Keratinocyte (primary cell): ENCODE measurements around the gene TMEM127. TPM values are rescaled to one million over a fixed set of nuclear protein-coding genes. Genes with fewer than 3 reads are reported as not detected.

ENCODE experiments used
- DNase-seq: peaks from one replicate; pipeline ENCODE4 v3.0.0-alpha.2; 2011; ENCODE audit warnings: low read depth, missing footprints, low spot score
- FAIRE-seq: peaks from 2 replicates; lab custom pipeline; 2011; peaks lifted over from hg19 to GRCh38; lab: Jason Lieb, UNC
- H2AFZ ChIP-seq: 2 replicates; pipeline ENCODE4 v1.6.0; 2012; ENCODE audit warnings: low read length, control low read depth, inconsistent platforms; ENCODE audit not compliant: control insufficient read depth
- H3K27ac ChIP-seq: 2 replicates; pipeline ENCODE4 v1.5.1; 2011; ENCODE audit warnings: low read length; ENCODE audit not compliant: control insufficient read depth, insufficient read depth
- H3K27me3 ChIP-seq: 3 replicates; pipeline ENCODE4 v1.6.0; 2011; ENCODE audit warnings: low read length; ENCODE audit not compliant: control insufficient read depth, insufficient read depth; ENCODE audit errors: extremely low read depth
- H3K36me3 ChIP-seq, 2 experiments: 2 replicates in 1 of 2; 3 replicates in 1 of 2; pipeline ENCODE4 v1.5.1; 2011; ENCODE audit warnings: low read length in 2 of 2, mild to moderate bottlenecking in 1 of 2; ENCODE audit not compliant: control insufficient read depth in 2 of 2, insufficient read depth in 2 of 2; ENCODE audit errors: extremely low read depth in 1 of 2
- H3K4me1 ChIP-seq: 3 replicates; pipeline ENCODE4 v1.5.1; 2011; ENCODE audit warnings: low read length; ENCODE audit not compliant: control insufficient read depth, insufficient read depth; ENCODE audit errors: extremely low read depth
- H3K4me2 ChIP-seq: 3 replicates; pipeline ENCODE4 v1.6.0; 2011; ENCODE audit warnings: low read depth, low read length; ENCODE audit not compliant: control insufficient read depth, insufficient read depth; ENCODE audit errors: extremely low read depth
- H3K4me3 ChIP-seq, 3 experiments: fragments of 200-600 bp in 1 of 3; sonication (generic) in 1 of 3; 2 replicates in 2 of 3; 3 replicates in 1 of 3; pipeline ENCODE4 v1.5.1; 2011 to 2016; ENCODE audit warnings: low read length in 3 of 3, mild to moderate bottlenecking in 3 of 3, control low read depth in 2 of 3, inconsistent platforms in 1 of 3, low read depth in 1 of 3, mixed read lengths in 1 of 3, mixed run types in 1 of 3, moderate library complexity in 1 of 3; ENCODE audit not compliant: control insufficient read depth in 2 of 3, insufficient read depth in 2 of 3; ENCODE audit errors: extremely low read depth in 1 of 3
- H3K79me2 ChIP-seq: 2 replicates; pipeline ENCODE4 v1.6.0; 2012; ENCODE audit warnings: low read length; ENCODE audit not compliant: control insufficient read depth, insufficient read depth
- H3K9ac ChIP-seq: 3 replicates; pipeline ENCODE4 v1.6.0; 2011; ENCODE audit warnings: low read length; ENCODE audit not compliant: control insufficient read depth, insufficient read depth; ENCODE audit errors: extremely low read depth
- H3K9me1 ChIP-seq: 3 replicates; pipeline ENCODE4 v1.6.0; 2011; ENCODE audit warnings: low read length; ENCODE audit not compliant: control insufficient read depth, insufficient read depth; ENCODE audit errors: extremely low read depth
- H3K9me3 ChIP-seq: 2 replicates; pipeline ENCODE4 v1.5.1; 2012; ENCODE audit warnings: low read depth, low read length; ENCODE audit not compliant: control insufficient read depth
- H4K20me1 ChIP-seq: 3 replicates; pipeline ENCODE4 v1.6.0; 2011; ENCODE audit warnings: low read length; ENCODE audit not compliant: control insufficient read depth, insufficient read depth; ENCODE audit errors: extremely low read depth
- EZH2 ChIP-seq: IDR thresholded peaks from one replicate; pipeline ENCODE4 v1.6.1; 2012; ENCODE audit warnings: inconsistent platforms, mild to moderate bottlenecking, low read length, moderate library complexity
- dilution Hi-C: fragments of 300-500 bp; cut with MboI; formaldehyde crosslinking; loops from one replicate; pipeline ENCODE4 v1.7.0; 2020; ENCODE audit warnings: low sequenced_read_pairs; ENCODE audit not compliant: extremely low pct_ligation_motif_present
- polyA plus RNA-seq, 5 experiments: library from polyadenylated mRNA; depleted of rRNA in 3 of 5; stranded (reverse) in 3 of 5; stranded (forward) in 1 of 5; unstranded in 1 of 5; fragments of >200 nt; gene quantifications; 1 replicate in 1 of 5; 2 replicates in 3 of 5; 3 replicates in 1 of 5; pipeline versions ENCODE4 v1.2.1 to v1.2.3, GENCODE V29; 2011 to 2012; ENCODE audit warnings: missing spikeins in 2 of 5, low read depth in 1 of 5, low replicate concordance in 1 of 5
- TF ChIP-seq, protein P1 (sequence below), 3 experiments: IDR thresholded peaks in 1 of 3; conservative IDR thresholded peaks in 1 of 3; optimal IDR thresholded peaks in 1 of 3; 2 replicates in 2 of 3; 3 replicates in 1 of 3; pipeline versions ENCODE3 to v1.5.1; 2011; ENCODE audit warnings: low read length in 3 of 3, mild to moderate bottlenecking in 3 of 3, moderate library complexity in 2 of 3, control low read depth in 1 of 3, inconsistent platforms in 1 of 3; ENCODE audit not compliant: insufficient read depth in 2 of 3; ENCODE audit errors: extremely low read depth in 1 of 3

Gene TMEM127
- polyA plus RNA-seq, 1 donor (not counting 4 experiments of a cell fraction or from before 2014, with no cell fraction given), result 30.8 TPM

DNA sequence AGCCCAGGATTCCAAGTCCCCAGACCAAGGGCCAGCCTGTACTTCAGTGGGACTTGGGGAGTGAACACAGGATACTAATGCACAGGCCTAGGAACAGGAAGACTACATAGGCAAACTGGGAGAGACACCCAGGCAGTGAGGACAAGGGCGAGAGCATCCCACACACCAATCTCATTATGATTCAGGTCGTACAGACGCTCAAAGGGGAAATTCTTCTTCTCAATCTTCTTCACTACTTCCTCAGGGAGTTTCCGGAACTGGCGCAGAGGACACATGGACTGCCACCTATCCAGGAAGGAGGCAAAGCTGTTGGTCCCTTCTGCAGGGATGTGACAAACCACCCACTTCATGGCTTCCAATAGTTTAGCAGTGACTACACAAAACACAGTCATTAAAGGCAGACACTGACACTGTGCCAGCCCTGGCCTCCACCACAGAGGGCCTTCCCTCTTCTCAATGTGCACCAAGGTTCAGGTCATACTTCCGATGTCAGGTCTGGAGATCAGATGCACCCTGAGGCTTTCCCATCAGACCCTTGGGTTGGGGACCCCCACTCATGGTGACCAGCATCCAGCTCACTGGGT, 21.6 kb upstream of the TMEM127 start:
- no peaks in the 10 kb centered on the region for H3K9me3 ChIP-seq
- no peak overlapping the region for H3K4me2 ChIP-seq
- FAIRE-seq, result no peak
- no peaks in the 10 kb centered on the region for H3K4me1 ChIP-seq
- no peak overlapping the region for H3K4me3 ChIP-seq
- TF ChIP-seq EZH2, result no peak
- TF ChIP-seq, protein P1, sequence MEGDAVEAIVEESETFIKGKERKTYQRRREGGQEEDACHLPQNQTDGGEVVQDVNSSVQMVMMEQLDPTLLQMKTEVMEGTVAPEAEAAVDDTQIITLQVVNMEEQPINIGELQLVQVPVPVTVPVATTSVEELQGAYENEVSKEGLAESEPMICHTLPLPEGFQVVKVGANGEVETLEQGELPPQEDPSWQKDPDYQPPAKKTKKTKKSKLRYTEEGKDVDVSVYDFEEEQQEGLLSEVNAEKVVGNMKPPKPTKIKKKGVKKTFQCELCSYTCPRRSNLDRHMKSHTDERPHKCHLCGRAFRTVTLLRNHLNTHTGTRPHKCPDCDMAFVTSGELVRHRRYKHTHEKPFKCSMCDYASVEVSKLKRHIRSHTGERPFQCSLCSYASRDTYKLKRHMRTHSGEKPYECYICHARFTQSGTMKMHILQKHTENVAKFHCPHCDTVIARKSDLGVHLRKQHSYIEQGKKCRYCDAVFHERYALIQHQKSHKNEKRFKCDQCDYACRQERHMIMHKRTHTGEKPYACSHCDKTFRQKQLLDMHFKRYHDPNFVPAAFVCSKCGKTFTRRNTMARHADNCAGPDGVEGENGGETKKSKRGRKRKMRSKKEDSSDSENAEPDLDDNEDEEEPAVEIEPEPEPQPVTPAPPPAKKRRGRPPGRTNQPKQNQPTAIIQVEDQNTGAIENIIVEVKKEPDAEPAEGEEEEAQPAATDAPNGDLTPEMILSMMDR (optimal IDR thresholded peaks at IDR 0.05 in 1 of 3, IDR thresholded peaks at IDR 0.05 in 1 of 3, conservative IDR thresholded peaks at IDR 0.05 in 1 of 3; ENCODE audit: extremely low read depth in 1 of 3, insufficient read depth in 2 of 3, low read length in 3 of 3), result no peak
- no peak overlapping the region for H3K9ac ChIP-seq
- no peaks in the 10 kb centered on the region for H3K9me1 ChIP-seq
- H3K36me3 ChIP-seq, result peaks cover 67 to 75% of the 10 kb centered on the region in 2 experiments
- no peaks in the 10 kb centered on the region for H4K20me1 ChIP-seq
- dilution Hi-C loops, result no loop called here
- no peak for DNase-seq
- H3K79me2 ChIP-seq, result no peaks in the 10 kb centered on the region
- H2AFZ ChIP-seq, result no peak overlapping the region
- H3K27ac ChIP-seq, result no peak overlapping the region
- no peaks in the 10 kb centered on the region for H3K27me3 ChIP-seq

DNA sequence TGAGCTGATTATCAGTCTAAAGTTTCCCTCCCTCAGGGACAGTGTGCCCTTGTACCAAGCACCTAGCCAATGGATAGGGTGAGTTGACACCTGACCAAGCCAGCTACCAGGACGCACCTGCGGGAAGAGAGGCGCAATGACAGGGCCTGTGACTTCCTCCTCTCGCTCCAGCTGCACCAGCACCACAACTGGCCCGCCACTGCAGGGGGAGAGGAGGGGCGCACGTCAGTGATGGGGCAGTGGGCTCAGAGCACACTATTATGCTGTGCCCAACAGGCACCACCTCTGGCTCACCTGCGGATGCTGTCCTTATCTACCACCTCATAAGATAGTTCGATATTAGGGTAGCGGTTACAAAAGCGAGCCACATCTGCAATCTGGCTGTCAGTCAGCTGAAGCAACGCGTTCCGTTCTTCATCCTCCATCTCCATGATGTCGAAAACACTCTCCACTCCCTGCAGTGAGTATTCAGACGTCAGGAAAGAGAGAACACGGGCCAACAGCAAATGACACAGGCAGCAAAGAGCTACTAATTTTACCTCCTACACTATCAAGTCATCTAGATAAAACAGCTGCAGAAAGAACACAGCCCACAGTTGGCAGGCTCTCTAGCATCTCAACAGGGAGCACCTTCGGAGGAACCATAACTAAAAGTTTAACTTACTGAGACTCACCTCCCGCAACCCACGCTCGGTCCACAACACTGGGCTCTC, 11.1 kb upstream of the TMEM127 start:
- H3K79me2 ChIP-seq, result no peaks in the 10 kb centered on the region
- H3K9me3 ChIP-seq, result no peaks in the 10 kb centered on the region
- H3K36me3 ChIP-seq, result peaks cover 32 to 47% of the 10 kb centered on the region in 2 experiments
- dilution Hi-C loops, result no loop called here
- H3K4me3 ChIP-seq, result no peak overlapping the region
- no peaks in the 10 kb centered on the region for H3K27me3 ChIP-seq
- H3K4me2 ChIP-seq, result no peak overlapping the region
- no peak overlapping the region for H3K9ac ChIP-seq
- DNase-seq (no peak), FAIRE-seq (no peak)
- no peaks in the 10 kb centered on the region for H3K9me1 ChIP-seq
- H3K27ac ChIP-seq, result no peak overlapping the region
- TF ChIP-seq, protein P1 (optimal IDR thresholded peaks at IDR 0.05 in 1 of 3, IDR thresholded peaks at IDR 0.05 in 1 of 3, conservative IDR thresholded peaks at IDR 0.05 in 1 of 3; ENCODE audit: extremely low read depth in 1 of 3, insufficient read depth in 2 of 3, low read length in 3 of 3), result no peak
- TF ChIP-seq EZH2, result no peak
- H4K20me1 ChIP-seq, result no peaks in the 10 kb centered on the region
- no peak overlapping the region for H2AFZ ChIP-seq
- H3K4me1 ChIP-seq, result no peaks in the 10 kb centered on the region
